ENCODE data around the gene EEF1G. TPM values are rescaled to one million over a fixed set of nuclear protein-coding genes. Genes with fewer than 3 reads are reported as not detected.
A peak's percentile ranks its signal among the peaks of the same experiment; 100 is the strongest.

Gene EEF1G
- total RNA-seq, 6 experiments from 2014 or later, result 442 to 450 (median 449) TPM

- Histone ChIP-seq H3K36me3 (peaks cover 0 to 11% (median 7%) of the 10 kb centered on the region in 4 donors), H3K27ac (no peak overlapping the region), H3K4me3 (no peak overlapping the region), H3K9me3 (no peaks in the 10 kb centered on the region), H3K4me1 (peaks cover 0 to 15% (median 4%) of the 10 kb centered on the region in 4 donors), H3K27me3 (no peaks in the 10 kb centered on the region)
- TF ChIP-seq CTCF (IDR thresholded peaks at IDR 0.05) (no peak), POLR2A (IDR thresholded peaks at IDR 0.05) (no peak)
- WGBS (ENCODE audit: insufficient coverage, low coverage, low lambda C conversion rate, missing lambda C conversion rate), result 64% methylated on average over 10 of the region's 14 CpGs
- DNase-seq (no peak), ATAC-seq (peak in 3 of 4 donors; percentile 21 to 59 (median 28))
- intact Hi-C loops (cut with DNase I), result no loop called here
These were observed 56.8 kb downstream of the EEF1G start for GRCh38 chr11:62516736-62517371.

GRCh38 chr11:62514151-62514550 is 59.5 kb downstream of the EEF1G start:
- Histone ChIP-seq H3K4me3 (no peak overlapping the region), H3K27ac (no peak overlapping the region), H3K27me3 (no peaks in the 10 kb centered on the region), H3K36me3 (peaks cover 0 to 9% (median 1%) of the 10 kb centered on the region in 4 donors), H3K4me1 (peaks cover 0 to 15% (median 4%) of the 10 kb centered on the region in 4 donors), H3K9me3 (no peaks in the 10 kb centered on the region)
- ATAC-seq (no peak), DNase-seq (no peak)
- WGBS (ENCODE audit: insufficient coverage, low coverage, low lambda C conversion rate, missing lambda C conversion rate), result 93% methylated on average over 5 of the region's 7 CpGs
- intact Hi-C loops (cut with DNase I), result no loop called here
- no peak for TF ChIP-seq POLR2A (IDR thresholded peaks at IDR 0.05)
- no peak for TF ChIP-seq CTCF (IDR thresholded peaks at IDR 0.05)

- no peak overlapping the region for H3K4me3 ChIP-seq
- ATAC-seq (no peak), DNase-seq (no peak)
- WGBS (ENCODE audit: insufficient coverage, low coverage, low lambda C conversion rate, missing lambda C conversion rate), result 83% methylated on average over 3 of the region's 10 CpGs
- no peaks in the 10 kb centered on the region for H3K27me3 ChIP-seq
- H3K4me1 ChIP-seq, result peaks cover 0 to 15% (median 4%) of the 10 kb centered on the region in 4 donors
- intact Hi-C loops (cut with DNase I), result no loop called here
- TF ChIP-seq CTCF (IDR thresholded peaks at IDR 0.05) (no peak), POLR2A (IDR thresholded peaks at IDR 0.05) (no peak)
- H3K36me3 ChIP-seq, result peaks cover 0 to 9% (median 1%) of the 10 kb centered on the region in 4 donors
- no peak overlapping the region for H3K27ac ChIP-seq
- no peaks in the 10 kb centered on the region for H3K9me3 ChIP-seq
These were observed 60.1 kb downstream of the EEF1G start for GRCh38 chr11:62513626-62514025.

- Histone ChIP-seq H3K27me3 (no peaks in the 10 kb centered on the region), H3K9me3 (no peaks in the 10 kb centered on the region), H3K27ac (no peak overlapping the region), H3K4me3 (no peak overlapping the region), H3K36me3 (peaks cover 0 to 6% (median 1%) of the 10 kb centered on the region in 4 donors), H3K4me1 (peaks cover 0 to 15% (median 4%) of the 10 kb centered on the region in 4 donors)
- intact Hi-C loops (cut with DNase I), result no loop called here
- TF ChIP-seq POLR2A (IDR thresholded peaks at IDR 0.05) (no peak), CTCF (IDR thresholded peaks at IDR 0.05) (no peak)
- ATAC-seq (no peak), DNase-seq (no peak)
- WGBS (ENCODE audit: insufficient coverage, low coverage, low lambda C conversion rate, missing lambda C conversion rate), result 40% methylated on average over 1 of the region's 8 CpGs
These were observed 60.7 kb downstream of the EEF1G start for GRCh38 chr11:62512961-62513360.

Small RNA genes lying within 50 kb of the gene (microRNA-seq; reads per million reads assigned to microRNA genes)
- 0 to 0.29 reads per million in 2 donors for gene MIR6747

Small RNA genes lying within 50 kb of the gene (small RNA-seq; reads per million reads assigned to genes)
- gene AP001458.1 (0 reads per million in 2 experiments), gene EEF1G (0 reads per million in 2 experiments), gene MIR6747 (0 reads per million in 2 experiments)

Other genes with a start within 250 kb of the EEF1G start
- gene ASRGL1, start 236.4 kb downstream of the EEF1G start, total RNA-seq, result 10 to 100 TPM in 1 of 6 experiments, 1 to 10 TPM in 5; 1.8 to 28.5 (median 4.7) TPM
- gene SCGB1A1, start 154.9 kb downstream of the EEF1G start, total RNA-seq, result not detected
- 100 to 1,000 TPM in 4 of 6 experiments, 10 to 100 TPM in 2; 91.0 to 180 (median 113) TPM for gene AHNAK, start 27.1 kb downstream of the EEF1G start, total RNA-seq
- 10 to 100 TPM; 12.3 to 34.2 (median 21.1) TPM for gene TUT1, start 17.6 kb upstream of the EEF1G start, total RNA-seq
- gene MTA2, start 28.0 kb upstream of the EEF1G start, total RNA-seq, result 10 to 100 TPM; 20.0 to 38.0 (median 31.8) TPM
- 10 to 100 TPM; 19.1 to 36.4 (median 22.7) TPM for gene EML3, start 38.9 kb upstream of the EEF1G start, total RNA-seq
- gene ROM1, start 39.4 kb upstream of the EEF1G start, total RNA-seq, result 1 to 10 TPM; 1.1 to 2.9 (median 1.2) TPM
- 10 to 100 TPM; 17.1 to 32.8 (median 23.4) TPM for gene B3GAT3, start 48.1 kb upstream of the EEF1G start, total RNA-seq
- 100 to 1,000 TPM; 131 to 237 (median 201) TPM for gene GANAB, start 72.7 kb upstream of the EEF1G start, total RNA-seq
- 10 to 100 TPM; 12.1 to 20.3 (median 13.0) TPM for gene INTS5, start 79.4 kb upstream of the EEF1G start, total RNA-seq
- gene C11orf98, start 91.3 kb upstream of the EEF1G start, total RNA-seq, result 10 to 100 TPM; 18.6 to 52.0 (median 25.6) TPM
- 1 to 10 TPM in 5 of 6 experiments, under 1 TPM in 1; 0.74 to 4.1 (median 2.6) TPM for gene CSKMT, start 91.4 kb upstream of the EEF1G start, total RNA-seq
- gene UQCC3, start 97.8 kb upstream of the EEF1G start, total RNA-seq, result 1 to 10 TPM; 4.0 to 6.3 (median 5.3) TPM
- 1 to 10 TPM; 2.7 to 6.5 (median 3.7) TPM for gene LBHD1, start 98.4 kb upstream of the EEF1G start, total RNA-seq
- gene UBXN1, start 105.2 kb upstream of the EEF1G start, total RNA-seq, result 10 to 100 TPM; 24.7 to 41.9 (median 28.0) TPM
- under 1 TPM in 1 of 6 experiments, not detected in 5; 0.12 TPM for gene LRRN4CL, start 115.6 kb upstream of the EEF1G start, total RNA-seq
- 10 to 100 TPM; 18.8 to 41.4 (median 34.3) TPM for gene BSCL2, start 133.5 kb upstream of the EEF1G start, total RNA-seq
- gene GNG3, start 133.8 kb upstream of the EEF1G start, total RNA-seq, result not detected
- gene HNRNPUL2, start 153.6 kb upstream of the EEF1G start, total RNA-seq, result 10 to 100 TPM in 4 of 6 experiments, 1 to 10 TPM in 2; 7.9 to 17.1 (median 13.3) TPM
- gene TTC9C, start 154.6 kb upstream of the EEF1G start, total RNA-seq, result 10 to 100 TPM in 3 of 6 experiments, 1 to 10 TPM in 3; 8.5 to 13.3 (median 10.6) TPM
- gene ZBTB3, start 180.3 kb upstream of the EEF1G start, total RNA-seq, result 1 to 10 TPM; 3.4 to 7.1 (median 4.7) TPM
- 10 to 100 TPM; 23.8 to 37.4 (median 26.6) TPM for gene POLR2G, start 187.7 kb upstream of the EEF1G start, total RNA-seq
- gene TAF6L, start 197.5 kb upstream of the EEF1G start, total RNA-seq, result 10 to 100 TPM; 11.9 to 19.3 (median 16.0) TPM
- gene TMEM179B, start 213.5 kb upstream of the EEF1G start, total RNA-seq, result 10 to 100 TPM; 23.9 to 47.6 (median 29.1) TPM
- 10 to 100 TPM in 2 of 6 experiments, 1 to 10 TPM in 4; 6.6 to 26.4 (median 8.2) TPM for gene TMEM223, start 218.1 kb upstream of the EEF1G start, total RNA-seq
- gene NXF1, start 231.5 kb upstream of the EEF1G start, total RNA-seq, result 10 to 100 TPM; 24.7 to 42.9 (median 32.3) TPM